Measurements from ENCODE around the gene APBA3.
A peak's percentile ranks its signal among the peaks of the same experiment; 100 is the strongest.

APBA3 gene

DNA sequence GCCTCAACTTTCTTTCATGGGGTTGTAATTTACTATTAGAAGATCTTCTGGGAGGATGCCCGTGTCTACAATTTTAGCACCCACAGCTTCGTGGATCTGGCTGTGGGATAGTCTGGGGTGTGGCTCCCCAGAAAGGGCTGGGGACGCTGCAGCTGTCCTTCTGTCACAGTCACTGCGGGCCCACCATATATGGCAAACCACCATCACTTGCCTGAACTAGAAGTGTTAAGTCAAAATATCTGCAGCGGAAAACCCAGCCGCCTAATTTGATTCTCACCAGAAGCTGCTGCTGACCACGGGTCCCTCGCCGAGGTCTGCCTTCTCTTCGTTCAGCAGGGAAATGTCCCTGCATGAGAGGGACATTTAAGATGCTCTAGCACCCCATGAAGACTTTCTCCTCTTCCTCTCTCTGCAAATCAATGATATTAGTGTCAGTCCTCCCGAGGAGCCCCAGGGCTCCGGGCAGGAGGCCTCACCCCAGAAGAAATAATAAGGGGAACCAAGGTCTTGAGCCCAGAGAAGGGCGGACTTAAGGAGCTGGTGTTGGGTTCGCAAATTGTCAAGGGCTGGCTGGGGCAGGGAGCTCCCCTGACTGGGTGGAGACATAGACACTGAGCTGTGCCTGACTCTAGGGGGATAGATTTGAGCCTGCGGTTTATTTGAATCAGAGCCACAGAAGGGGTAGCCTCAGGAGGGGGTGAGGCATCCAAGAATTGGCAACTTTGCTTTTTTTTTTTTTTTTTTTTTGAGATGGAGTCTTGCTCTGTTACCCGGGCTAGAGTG lies 27.7 kb upstream of the APBA3 start:
- peak in 1 of 2 donors; percentile 31 for DNase-seq (ENCODE audit: low read depth in 2 of 2)

DNA sequence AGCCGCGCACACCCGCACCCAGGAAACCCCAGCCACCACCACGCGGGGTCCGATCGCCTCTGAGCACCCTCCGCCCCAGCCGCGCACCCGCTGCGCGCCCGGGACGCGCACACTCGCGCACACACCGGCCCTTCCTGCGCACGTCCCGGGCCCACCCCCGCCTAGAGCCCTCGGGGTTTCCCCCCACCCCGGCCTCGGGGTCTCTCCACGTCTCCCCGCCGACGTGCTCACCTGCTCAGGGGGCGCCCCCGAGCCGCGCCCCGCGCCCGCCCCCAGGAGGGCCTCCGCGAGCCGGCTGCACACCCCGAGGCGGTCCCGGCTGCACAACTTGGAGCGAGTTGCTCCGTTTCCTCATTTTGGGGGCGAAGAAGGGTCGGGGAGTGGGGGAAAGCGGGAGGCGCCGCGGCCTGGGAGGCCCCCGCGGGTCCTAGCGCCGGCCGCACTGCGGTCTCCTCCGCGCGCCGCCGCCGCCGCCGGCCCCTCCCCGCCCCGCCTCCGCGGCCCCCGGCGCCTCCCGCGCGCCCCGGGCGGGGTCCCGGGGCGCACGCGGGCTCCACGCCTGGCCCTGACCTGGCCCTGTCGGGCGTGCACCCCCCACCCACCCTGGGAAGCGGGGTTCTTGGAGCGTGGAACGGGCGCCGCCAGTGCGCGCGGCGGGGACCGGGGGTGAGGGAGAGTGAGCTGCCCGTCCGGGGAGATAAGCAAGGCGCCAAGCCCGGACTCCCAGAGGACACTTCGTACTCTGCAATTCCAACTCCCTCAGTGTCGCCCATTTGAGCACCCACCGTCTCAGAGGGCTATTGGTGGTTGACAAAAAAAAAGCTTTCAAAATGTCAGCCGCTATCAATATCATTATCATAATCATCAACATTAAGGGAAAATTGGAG lies 24.7 kb upstream of the APBA3 start, which contains the start of gene MATK:
MATK (minus strand) TSS at position 444 of the 887 bp plus-strand sequence. CDS start 1,246 bp downstream, outside the sequence.
- peak; percentile 21 to 36 for DNase-seq (ENCODE audit: low read depth in 2 of 2)

DNA sequence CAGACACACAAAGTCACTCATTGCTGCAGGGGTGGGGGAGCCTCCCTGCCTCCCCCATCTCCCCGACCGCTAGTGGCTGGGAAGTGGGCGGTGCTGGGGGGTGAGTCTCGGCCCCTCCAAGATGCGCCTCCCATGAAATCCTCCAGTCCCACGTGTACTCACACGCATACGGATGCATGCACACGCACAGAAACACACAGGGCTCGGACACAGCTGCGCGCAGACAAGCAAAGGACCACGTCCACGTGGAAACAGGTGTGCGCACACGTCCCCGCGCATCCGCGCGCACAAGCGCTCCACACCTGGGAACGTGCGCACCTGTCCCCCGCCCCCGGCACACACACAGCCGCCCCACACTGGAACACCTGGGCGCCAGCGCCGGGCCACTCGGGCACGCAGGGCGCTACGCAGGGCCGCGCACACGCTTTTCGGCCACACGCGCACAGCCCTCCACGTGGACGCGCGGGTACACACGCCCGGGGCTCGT lies 24.0 kb upstream of the APBA3 start:
- DNase-seq (ENCODE audit: low read depth in 2 of 2): peak; percentile 50 to 54

DNA sequence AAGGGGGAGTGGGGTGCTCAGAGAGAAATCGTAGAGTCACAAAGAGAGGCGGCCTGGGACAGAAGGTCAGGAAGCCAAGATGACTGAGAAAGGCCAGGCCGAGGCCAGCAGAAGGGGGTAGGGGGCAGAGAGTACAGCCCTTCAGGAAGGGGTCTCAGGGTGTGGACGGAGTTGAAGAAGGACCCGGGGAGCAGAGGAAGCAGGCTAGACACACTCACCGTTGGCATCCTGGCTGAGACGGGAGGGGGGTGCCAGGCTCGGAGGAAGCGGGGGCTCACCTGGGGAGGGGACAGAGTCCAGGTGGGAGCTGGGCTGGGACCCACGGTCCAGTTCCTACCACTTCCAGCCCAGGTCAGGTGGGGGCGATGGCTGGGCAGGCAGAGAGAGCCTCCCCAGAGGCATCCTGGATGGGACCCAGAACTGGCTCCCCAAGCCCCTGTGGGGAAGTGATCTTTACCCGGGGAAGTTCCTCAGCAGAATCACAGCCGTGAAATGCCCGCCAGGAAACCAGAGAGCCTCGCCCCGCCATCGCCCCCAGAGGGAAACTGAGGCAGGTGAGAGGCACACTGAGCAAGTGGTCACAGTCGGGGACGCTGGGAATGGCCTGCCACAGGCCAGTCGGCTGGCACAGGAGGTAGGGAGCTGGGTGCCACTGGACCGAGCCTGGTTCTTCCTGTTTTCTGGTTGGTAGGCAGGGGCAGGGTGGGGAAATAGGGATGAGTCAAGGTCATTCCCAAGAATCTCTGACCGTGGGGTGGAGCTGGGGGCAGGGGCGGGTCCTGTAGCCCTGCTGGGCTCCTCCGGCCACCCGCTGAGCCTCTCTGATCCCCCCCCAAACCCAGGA lies 23.3 kb upstream of the APBA3 start:
- no peak for DNase-seq (ENCODE audit: low read depth in 2 of 2)

DNA sequence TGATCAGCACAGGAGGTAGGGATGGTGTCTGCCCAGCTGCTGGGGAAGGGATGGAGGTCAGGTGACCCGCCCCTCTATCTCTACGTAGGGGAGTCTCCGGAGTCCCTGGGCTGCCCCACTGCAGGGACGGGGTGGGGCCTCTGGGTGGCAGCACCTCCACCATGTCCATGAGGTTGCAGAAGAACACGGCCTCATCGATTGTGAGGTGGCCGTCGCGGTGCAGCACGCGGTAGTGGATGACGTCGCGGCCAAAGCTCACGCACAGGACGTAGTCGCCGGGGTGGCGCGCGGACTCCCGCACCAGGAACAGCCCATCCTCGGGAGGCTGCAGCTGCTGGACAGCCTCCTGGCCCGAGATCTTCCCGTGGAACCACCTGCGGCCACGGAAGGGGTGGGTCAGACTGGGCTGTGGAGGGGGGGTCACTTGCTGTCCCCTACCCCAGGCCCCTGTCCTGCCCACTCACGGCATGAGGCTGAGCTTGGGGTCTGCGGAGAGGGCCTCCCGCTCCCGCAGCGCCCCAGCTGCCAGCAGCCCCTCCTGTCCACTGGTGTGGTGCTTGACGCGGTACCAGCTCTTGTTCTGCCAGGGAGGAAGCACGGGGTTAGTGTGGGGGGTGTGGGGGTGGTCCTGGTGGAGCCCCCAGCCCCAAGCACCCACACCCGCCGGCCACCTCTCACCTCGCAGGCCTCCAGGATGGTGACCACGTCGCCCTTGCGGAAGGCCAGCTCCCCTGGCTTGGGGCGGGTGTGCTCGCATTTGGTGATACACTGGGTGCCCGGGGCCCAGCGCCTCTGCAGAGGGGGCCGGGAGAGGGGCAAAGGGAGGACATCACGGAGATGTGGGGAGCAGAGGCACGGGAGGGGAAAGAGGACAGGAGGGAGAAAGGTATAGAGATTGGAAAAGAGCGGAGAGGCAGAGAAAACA lies 22.4 kb upstream of the APBA3 start:
- peak; percentile 17 to 31 for DNase-seq (ENCODE audit: low read depth in 2 of 2)

DNA sequence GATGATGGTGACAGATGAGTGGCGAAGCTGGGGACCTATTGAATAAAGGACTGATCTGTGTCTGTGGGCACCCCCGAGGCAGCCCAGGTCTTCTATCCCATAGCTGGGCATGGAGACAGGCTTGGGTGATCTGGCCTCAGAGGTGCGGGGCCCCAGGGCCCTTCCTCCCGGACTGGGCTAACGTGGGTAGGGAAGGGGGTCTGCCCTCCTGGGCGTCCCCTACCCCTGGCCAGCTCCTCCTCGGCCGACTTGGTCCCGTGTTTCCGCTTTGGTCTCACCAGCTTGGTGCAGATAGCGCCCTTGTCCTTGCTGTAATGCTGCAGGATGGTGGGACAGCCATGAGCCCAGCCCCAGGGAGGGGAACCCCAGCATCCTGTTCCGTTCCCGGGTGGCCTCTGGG lies 21.4 kb upstream of the APBA3 start:
- DNase-seq (ENCODE audit: low read depth in 2 of 2): no peak

DNA sequence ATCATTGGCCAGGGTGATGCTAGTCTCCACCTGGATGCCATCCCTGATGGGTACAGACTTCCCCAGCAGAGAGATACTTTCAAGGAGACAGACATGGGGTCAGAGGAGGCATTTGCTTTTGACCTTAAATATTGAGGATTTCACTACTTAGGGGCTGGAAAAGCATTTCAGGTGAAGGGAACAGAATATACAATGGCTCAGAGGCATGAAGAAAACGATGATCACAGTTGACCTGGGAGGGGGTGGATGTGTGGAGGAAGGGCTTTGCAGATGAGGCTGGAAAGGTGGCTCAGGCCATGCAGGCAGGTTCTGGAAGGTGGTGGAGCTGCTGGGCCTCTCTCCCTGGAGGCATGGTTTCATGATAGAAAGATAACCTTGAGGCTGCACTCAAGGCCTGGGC lies 20.8 kb upstream of the APBA3 start:
- DNase-seq (ENCODE audit: low read depth in 2 of 2): no peak

DNA sequence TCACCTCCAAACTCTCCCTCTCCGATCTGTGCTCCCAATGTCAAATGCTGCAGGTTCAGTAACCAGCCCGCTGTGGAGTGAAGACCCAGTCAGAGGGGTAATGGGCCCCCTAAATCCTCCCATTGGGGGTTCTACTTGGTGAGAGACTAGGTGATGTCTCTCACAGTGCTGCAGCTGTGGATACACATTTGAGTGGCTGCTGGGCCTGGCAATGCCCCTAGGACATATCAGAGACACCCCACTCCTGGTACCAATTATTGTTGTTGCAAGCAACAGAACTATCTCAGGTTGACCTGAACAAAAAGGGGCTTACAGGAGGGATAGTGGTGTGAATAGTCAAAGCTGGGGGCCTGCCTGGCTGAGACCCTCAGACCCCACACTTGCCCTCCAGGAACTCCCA lies 20.1 kb upstream of the APBA3 start:
- DNase-seq (ENCODE audit: low read depth in 2 of 2): no peak

DNA sequence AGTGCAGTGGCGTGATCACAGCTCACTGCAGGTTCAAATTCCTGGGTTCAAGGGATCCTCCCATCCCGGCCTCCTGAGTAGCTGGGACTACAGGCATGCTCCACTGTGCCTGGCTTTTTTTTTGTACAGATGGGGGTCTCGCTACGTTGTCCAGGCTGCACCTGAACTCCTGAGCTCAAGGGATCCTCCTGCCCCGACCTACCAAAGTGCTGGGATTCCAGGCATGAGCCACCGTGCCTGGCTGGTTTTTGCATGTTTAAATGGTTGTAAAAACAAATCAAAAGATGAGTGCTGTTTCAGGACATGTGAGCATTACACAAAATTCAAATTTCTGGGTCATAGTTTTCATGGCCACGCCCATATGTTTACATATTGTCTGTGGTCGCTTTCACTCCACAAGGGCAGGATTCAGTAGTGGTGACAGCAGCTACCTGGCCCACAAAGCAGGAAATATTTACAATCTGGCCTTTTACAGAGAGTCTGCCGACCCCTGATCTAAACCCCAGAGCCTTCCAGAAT lies 19.4 kb upstream of the APBA3 start:
- DNase-seq (ENCODE audit: low read depth in 2 of 2): no peak

DNA sequence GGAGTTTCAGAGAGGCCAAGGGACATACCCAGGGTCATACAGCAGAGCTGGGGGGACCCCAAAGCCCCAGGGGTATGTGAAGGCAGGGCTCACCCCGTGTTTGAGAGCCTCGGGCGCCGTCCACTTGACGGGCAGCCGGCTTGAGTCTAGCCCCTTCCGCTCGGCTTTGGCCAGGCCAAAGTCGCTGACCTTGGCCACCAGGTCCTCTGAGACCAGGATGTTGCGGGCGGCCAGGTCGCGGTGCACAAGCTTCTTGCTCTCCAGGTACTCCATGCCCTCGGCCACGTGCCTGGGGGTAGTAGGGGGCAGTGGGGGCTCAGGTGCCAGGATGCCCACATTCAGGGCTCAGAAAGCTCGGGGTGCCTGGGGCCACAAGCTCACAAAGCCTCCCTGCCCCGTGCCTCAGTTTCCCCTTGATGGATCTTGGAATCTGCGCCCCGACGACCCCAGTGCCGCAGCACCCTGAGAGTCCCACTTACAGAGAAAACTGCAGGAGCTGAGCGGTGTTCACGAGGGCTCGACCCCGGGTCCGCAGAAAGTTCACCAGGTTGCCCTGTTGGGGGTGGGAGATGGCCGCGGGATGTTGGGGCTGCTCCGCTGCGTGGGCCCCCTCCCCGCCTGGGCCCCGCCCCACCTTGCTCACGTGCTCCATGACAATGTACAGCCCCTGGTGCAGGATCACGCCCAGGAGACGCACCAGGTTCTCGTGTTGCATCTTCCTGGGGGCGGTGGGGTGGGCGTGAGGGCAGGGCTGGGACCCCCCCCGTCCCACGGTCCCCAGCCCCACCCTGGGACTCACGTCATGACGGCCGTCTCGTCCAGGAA lies 17.6 kb upstream of the APBA3 start:
- no peak for DNase-seq (ENCODE audit: low read depth in 2 of 2)

DNA sequence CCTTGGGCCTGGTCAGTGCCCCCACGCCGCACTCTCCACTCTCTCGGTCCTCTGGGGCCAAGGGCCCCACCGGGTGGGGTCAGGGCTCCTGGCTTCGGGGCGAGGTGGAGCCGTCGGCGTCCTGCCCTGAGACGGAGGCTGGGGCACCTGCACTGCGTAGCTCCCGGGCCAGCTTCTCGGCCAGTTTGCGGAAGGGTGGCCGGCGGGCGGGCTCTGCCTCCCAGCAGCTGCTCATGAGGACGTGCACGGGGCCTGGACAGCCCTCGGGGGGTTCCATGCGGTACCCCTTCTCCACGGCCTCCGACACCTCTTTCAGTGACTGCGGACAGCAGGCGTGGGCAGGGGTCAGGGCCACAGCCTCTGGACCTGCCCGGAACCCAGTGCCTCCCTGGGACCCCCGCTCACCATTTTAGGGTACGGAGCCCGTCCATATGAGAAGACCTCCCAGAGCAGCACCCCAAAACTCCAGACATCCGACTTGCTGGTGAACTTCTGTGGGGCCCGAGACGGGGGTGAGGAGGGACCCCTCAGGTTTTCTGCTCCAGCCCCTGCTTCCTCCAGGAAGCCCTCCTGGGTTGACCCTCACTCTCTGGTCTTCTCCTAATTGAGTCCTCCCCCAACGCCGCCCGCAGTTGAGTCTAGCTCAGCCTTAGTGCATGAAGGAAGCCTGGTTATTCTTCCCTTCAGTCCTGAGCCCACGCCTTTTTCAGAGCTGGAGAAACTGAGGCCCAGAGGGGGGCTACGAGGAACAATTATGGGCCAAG lies 16.8 kb upstream of the APBA3 start:
- DNase-seq (ENCODE audit: low read depth in 2 of 2): no peak

DNA sequence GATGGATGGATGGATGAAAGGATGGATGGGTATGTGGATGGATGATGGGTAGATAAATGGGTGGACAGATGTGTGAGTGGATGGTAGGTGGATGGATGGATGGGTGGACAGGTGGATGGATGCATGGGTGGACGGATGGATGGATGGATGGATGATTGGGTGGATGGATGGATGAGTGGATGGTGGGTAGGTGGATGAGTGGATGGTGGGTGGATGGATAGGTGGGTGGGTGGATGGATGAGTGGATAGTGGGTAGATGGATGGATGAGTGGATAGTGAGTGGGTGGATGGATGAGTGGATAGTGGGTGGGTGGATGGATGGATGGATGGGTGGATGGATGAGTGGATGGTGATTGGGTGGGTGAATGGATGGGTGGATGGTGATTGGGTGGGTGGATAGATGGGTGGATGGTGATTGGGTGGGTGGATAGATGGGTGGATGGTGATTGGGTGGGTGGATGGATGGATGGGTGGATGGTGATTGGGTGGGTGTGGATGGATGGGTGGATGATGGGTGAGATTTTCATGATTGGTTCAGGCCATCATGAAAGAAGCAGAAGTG lies 15.1 kb upstream of the APBA3 start:
- no peak for DNase-seq (ENCODE audit: low read depth in 2 of 2)

DNA sequence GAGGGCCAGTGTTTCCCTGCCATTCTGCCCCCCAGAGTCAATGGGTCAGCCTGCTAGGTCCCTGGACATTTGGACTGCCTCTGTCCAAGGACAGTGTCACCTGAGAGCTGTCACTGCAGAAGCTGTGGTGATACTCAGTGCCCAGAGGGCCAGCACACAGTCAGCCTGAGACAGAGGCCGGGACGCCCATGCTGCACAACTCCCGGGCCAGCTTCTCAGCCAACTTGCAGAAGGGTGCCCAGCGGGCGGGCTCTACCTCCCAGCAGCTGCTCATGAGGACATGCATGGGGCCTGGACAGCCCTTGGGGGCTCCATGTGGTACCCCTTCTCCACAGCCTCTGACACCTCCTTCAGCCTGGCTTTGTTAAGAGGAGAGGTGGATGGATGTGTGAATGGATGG lies 14.3 kb upstream of the APBA3 start:
- DNase-seq (ENCODE audit: low read depth in 2 of 2): no peak

DNA sequence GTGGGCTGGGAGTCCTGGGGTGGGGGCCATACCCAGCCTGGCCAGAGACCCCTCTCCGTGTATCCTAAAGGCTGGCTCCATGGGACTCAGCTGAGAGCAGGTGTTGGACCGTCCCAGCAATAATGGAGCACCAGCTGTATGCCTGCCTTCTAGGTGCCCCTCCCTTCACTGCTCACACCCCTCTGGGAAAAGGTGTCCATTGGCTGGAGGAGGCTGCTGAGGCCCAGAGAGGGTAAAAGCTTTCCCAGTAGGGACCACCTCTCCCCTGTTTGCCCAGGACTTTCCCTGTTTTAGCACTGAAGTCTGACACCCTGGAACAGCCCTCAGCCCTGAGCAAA lies 13.9 kb upstream of the APBA3 start:
- no peak for DNase-seq (ENCODE audit: low read depth in 2 of 2)

DNA sequence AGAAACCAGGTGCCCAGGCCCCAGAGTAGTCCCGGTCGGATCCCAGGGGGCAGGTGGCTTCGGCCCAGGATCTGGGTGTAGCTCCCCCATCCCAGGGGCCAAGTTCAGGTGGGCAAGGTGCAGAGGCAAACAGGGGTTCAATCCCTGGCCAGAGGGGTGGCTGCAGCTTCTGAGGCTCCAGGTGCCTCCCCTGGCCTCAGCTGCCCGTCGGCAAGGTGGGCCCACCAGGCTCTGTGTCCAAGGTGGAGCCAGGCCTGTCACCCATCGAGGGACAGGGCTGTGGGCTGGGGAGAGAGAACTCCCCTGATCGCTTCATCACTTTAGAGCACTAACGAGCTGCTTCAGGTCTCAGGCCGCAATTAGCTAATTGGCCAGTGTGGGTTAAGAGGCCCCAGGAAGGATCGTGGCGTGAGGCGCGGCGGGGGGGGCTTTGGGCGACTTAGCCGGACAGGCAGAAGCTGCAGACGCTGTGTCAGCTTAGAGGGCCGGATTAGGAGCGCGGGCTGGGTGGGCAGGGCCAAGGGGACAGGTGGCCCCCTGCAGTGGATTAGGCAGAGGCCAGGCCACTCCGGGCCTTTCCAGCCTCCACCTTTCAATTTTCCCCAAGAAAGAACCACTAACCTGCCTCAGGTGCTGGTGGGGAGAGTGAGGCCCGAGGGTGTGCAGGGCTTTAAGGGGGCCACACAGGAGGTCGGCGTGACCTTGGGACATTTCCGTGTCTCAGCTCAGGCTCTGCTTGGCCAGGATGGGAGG lies 13.3 kb upstream of the APBA3 start:
- DNase-seq (ENCODE audit: low read depth in 2 of 2): no peak

DNA sequence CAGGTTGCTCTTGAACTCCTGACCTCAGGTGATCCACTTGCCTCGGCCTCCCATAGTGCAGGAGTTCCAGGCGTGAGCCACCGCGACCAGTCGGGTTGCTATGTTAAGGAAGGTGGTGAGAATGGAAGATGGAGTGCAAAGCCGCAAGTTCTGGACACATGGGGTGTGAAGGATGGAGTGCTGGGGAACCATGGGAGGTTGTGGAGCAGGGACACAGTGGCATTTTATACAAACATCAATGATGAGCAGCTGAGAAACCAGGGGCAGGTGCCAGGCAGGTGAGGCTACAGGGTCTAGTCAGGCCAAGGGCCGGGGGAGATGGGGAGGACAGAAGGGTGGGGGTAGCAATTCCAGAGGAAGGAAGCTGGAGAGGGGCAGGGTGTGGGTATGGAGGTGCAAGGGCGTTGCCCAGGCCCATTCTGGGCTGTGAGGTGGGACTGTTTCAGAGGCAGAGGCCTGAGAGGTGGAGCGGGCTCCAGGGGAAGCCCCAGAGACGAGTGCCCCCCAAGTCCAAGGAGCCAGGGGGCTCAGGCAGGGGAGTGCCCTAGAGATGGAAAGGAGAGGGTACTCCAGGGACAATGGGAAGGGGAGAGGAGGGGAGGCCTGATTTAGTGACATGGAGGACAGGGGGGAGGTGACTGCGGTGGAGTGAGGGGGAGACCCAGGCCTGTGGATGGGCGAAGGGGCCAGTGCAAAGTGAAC lies 12.5 kb upstream of the APBA3 start:
- no peak for DNase-seq (ENCODE audit: low read depth in 2 of 2)

DNA sequence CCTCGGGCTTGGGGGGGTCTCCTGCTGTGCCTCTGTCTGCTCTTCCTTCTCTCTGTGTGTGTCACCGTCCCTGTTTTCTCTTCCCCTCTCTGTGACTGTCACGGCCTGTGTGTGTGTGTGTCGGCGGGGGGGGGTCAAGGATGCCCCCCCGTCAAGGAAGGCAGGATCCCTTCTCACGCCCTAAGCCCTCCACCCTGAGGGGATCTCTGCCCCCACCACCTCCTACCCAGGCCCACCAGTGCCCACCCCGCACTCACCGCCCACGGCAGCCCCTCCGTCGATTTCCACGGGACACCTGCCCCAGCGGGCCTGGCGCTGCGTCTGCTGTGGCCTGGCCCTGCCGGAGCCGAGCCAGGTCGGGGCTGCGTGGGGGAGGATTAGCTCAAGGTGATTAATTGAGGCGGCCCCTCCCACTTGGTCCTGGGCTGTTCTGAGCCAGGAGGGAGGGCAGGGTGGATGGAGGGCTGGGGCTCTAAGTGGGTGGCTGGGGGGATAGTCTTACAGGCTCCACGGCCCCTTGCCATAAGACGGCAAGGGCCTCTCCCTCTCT lies 10.5 kb upstream of the APBA3 start, which contains the start of gene RAX2:
RAX2 (minus strand) TSS at position 323 of the 550 bp plus-strand sequence. CDS start 486 bp downstream, outside the sequence.
- DNase-seq (ENCODE audit: low read depth in 2 of 2): no peak

All from activated CD8-positive, alpha-beta memory T cell treated with anti-CD3 and anti-CD28 coated beads for 4 hours (primary cell).